Progenitor cell of endocrine pancreas (in vitro differentiated cells): ENCODE data around the gene L3MBTL4. TPM values are rescaled to one million over a fixed set of nuclear protein-coding genes. Genes with fewer than 3 reads are reported as not detected.

ENCODE experiments used
- DNase-seq: peaks from one replicate; pipeline ENCODE4 v3.0.0; 2021; ENCODE audit warnings: low spot score; ENCODE audit not compliant: unreplicated experiment
- H3K27ac Mint-ChIP-seq: 2 replicates; pipeline ENCODE4 v1.8.0; 2021; ENCODE audit warnings: mild to moderate bottlenecking, moderate library complexity, mixed read lengths
- H3K27me3 Mint-ChIP-seq: 2 replicates; pipeline ENCODE4 v1.8.0; 2021; ENCODE audit warnings: mixed read lengths
- H3K36me3 Mint-ChIP-seq: 2 replicates; pipeline ENCODE4 v1.8.0; 2022; ENCODE audit warnings: mixed read lengths; ENCODE audit not compliant: insufficient read depth
- H3K4me1 Mint-ChIP-seq: 2 replicates; pipeline ENCODE4 v1.8.0; 2021; ENCODE audit warnings: low read depth, mixed read lengths
- H3K4me3 Mint-ChIP-seq: 2 replicates; pipeline ENCODE4 v1.8.0; 2021; ENCODE audit warnings: low read depth, mild to moderate bottlenecking, moderate library complexity, mixed read lengths
- H3K9me3 Mint-ChIP-seq: 2 replicates; pipeline ENCODE4 v1.8.0; 2021; ENCODE audit warnings: low read depth, mixed read lengths
- microRNA-seq: library from miRNA; unstranded; fragments of <30 nt; microRNA quantifications from one replicate; pipeline ENCODE4 v1.1.0, GENCODE V29; 2020; ENCODE audit warnings: borderline number of aligned reads; ENCODE audit not compliant: unreplicated experiment
- total RNA-seq: library from RNA; stranded (reverse); gene quantifications from 2 replicates; pipeline ENCODE4 v1.2.1, GENCODE V29; 2021
- TF ChIP-seq, protein P1 (sequence below): fragments of 200-600 bp; sonication (generic); IDR thresholded peaks from one replicate; pipeline ENCODE4 v1.5.0; 2021; ENCODE audit warnings: antibody characterized with exemption, mild to moderate bottlenecking; ENCODE audit not compliant: unreplicated experiment

L3MBTL4 gene
- total RNA-seq, 1 donor from 2014 or later = 8.0 TPM

DNA sequence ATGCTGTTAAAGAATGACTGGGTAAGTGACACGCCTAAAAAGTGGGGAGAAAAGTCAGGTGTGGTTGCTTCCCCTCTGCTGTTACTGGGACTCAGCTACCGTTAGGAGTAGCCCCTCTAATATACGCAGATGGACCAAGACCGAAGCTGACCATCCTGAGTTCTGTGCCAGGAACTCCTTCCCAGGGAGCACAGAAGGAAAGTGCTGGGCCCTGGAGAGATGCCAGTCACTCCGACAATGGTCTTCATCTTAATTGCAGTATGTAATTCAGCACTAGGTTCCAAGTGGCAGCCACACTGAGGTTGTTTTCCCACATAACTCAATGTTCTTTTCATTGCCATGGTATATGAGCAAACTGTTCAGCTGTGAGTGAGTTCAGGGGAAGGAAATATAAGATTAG, 499.8 kb downstream of the L3MBTL4 start:
- TF ChIP-seq, protein P1, sequence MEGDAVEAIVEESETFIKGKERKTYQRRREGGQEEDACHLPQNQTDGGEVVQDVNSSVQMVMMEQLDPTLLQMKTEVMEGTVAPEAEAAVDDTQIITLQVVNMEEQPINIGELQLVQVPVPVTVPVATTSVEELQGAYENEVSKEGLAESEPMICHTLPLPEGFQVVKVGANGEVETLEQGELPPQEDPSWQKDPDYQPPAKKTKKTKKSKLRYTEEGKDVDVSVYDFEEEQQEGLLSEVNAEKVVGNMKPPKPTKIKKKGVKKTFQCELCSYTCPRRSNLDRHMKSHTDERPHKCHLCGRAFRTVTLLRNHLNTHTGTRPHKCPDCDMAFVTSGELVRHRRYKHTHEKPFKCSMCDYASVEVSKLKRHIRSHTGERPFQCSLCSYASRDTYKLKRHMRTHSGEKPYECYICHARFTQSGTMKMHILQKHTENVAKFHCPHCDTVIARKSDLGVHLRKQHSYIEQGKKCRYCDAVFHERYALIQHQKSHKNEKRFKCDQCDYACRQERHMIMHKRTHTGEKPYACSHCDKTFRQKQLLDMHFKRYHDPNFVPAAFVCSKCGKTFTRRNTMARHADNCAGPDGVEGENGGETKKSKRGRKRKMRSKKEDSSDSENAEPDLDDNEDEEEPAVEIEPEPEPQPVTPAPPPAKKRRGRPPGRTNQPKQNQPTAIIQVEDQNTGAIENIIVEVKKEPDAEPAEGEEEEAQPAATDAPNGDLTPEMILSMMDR = no peak
- H3K27me3 Mint-ChIP-seq = no peaks in the 10 kb centered on the region
- no peak for DNase-seq

DNA sequence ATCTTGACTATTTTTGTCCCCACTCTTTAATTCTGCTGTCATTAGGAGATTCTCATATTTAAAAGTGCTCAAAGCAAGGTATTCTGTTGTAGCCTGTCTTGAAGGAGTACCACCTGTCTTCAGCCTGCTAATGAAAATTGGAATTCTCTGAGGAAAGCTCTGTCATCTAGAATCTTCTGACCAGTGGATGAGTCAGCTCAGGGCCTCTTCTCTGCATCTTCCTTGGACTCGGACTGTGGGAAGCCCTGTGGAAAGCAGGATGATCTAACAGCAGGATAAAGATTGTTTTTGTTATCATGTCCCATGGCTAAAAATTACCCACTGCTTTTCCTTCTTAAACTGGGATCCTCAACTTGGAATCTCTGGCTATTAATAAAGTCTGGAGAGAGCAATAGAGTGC, 500.7 kb downstream of the L3MBTL4 start:
- DNase-seq = no peak
- TF ChIP-seq, protein P1 = no peak
- H3K4me1 Mint-ChIP-seq = no peaks in the 10 kb centered on the region
- H3K27me3 Mint-ChIP-seq = no peaks in the 10 kb centered on the region
- H3K27ac Mint-ChIP-seq = no peak overlapping the region
- no peak overlapping the region for H3K4me3 Mint-ChIP-seq
- H3K9me3 Mint-ChIP-seq = no peaks in the 10 kb centered on the region
- H3K36me3 Mint-ChIP-seq = peaks cover 8% of the 10 kb centered on the region

More for the DNA sequence above, 499.8 kb downstream of the L3MBTL4 start:
- no peaks in the 10 kb centered on the region for H3K9me3 Mint-ChIP-seq
- peaks cover 8% of the 10 kb centered on the region for H3K36me3 Mint-ChIP-seq
- no peaks in the 10 kb centered on the region for H3K4me1 Mint-ChIP-seq
- H3K4me3 Mint-ChIP-seq = no peak overlapping the region
- H3K27ac Mint-ChIP-seq = no peak overlapping the region

DNA sequence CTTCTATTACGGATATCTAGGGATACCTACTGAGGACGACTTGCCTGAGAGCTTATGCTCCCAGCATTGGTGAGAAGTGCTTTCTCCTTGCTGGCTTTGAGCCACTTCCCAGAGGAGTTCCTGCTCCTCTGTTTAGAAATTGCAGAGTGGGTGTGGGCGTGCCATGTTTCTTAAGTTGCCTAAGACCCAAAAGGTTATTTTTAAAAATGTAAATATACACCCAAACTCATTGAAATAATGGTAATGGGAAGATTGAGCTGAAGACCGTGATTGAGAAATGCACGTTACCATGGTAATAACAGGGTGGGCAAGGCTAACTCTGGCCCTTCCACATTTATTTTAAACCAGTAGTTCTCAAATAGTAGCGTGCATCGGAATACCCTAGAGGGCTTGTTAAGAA, 502.1 kb downstream of the L3MBTL4 start:
- H3K27ac Mint-ChIP-seq = peak overlapping the region; percentile 49
- DNase-seq = no peak
- TF ChIP-seq, protein P1 = no peak
- no peaks in the 10 kb centered on the region for H3K9me3 Mint-ChIP-seq
- H3K36me3 Mint-ChIP-seq = peaks cover 8% of the 10 kb centered on the region
- peaks cover 1% of the 10 kb centered on the region for H3K4me1 Mint-ChIP-seq
- H3K4me3 Mint-ChIP-seq = no peak overlapping the region
- H3K27me3 Mint-ChIP-seq = no peaks in the 10 kb centered on the region

DNA sequence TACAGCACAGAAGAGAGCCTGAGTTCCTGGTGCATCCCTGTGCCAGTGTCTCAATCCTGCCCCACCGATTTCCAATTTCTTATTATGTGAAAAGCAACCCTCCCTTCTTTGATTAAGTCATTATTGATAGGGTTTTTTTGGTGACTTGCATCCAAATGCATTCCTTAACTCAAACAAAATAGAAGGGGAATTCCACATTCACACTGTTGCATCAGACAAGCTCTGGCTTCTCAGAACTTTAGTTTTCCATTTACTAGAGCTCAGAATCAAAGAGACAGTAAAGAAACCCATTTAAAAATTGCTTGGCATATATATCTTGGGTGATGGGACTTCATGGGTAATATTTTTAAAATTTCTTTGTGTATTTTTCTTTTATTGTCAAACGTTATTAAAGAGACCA, 505.6 kb downstream of the L3MBTL4 start:
- no peak overlapping the region for H3K4me3 Mint-ChIP-seq
- peaks cover 13% of the 10 kb centered on the region for H3K4me1 Mint-ChIP-seq
- H3K36me3 Mint-ChIP-seq = peaks cover 8% of the 10 kb centered on the region
- H3K9me3 Mint-ChIP-seq = no peaks in the 10 kb centered on the region
- DNase-seq = no peak
- TF ChIP-seq, protein P1 = no peak
- no peak overlapping the region for H3K27ac Mint-ChIP-seq
- no peaks in the 10 kb centered on the region for H3K27me3 Mint-ChIP-seq

Small RNA genes lying within 50 kb of the gene (microRNA-seq; reads per million reads assigned to microRNA genes)
- gene MIR4317 = not detected
